Smooth muscle cell (in vitro differentiated cells): ENCODE measurements around the gene PIP5K1B. TPM values are rescaled to one million over a fixed set of nuclear protein-coding genes. Genes with fewer than 3 reads are reported as not detected.

ENCODE experiments used
- DNase-seq: peaks from one replicate; lab custom pipeline; 2025; ENCODE audit not compliant: unreplicated experiment; lab: John Stamatoyannopoulos, UW
- H2AFZ ChIP-seq: fragments of 200-600 bp; sonication (generic); 2 replicates; pipeline ENCODE4 v1.6.0; 2016; ENCODE audit warnings: antibody characterized with exemption, low read depth, mild to moderate bottlenecking
- H3F3A ChIP-seq: fragments of 200-600 bp; sonication (generic); 2 replicates; pipeline ENCODE4 v1.6.0; 2017; ENCODE audit warnings: antibody characterized with exemption, low read depth
- H3K27ac ChIP-seq: fragments of 200-600 bp; sonication (generic); 2 replicates; pipeline ENCODE4 v1.5.1; 2016; ENCODE audit warnings: low read depth, mild to moderate bottlenecking
- H3K27me3 ChIP-seq: fragments of 200-600 bp; sonication (generic); 2 replicates; pipeline ENCODE4 v1.6.1; 2016; ENCODE audit warnings: low read depth, mild to moderate bottlenecking
- H3K36me3 ChIP-seq: fragments of 200-600 bp; sonication (generic); 2 replicates; pipeline ENCODE4 v1.5.1; 2016; ENCODE audit warnings: low read depth
- H3K4me1 ChIP-seq: fragments of 200-600 bp; sonication (generic); 2 replicates; pipeline ENCODE4 v1.5.1; 2016; ENCODE audit warnings: low read depth
- H3K4me2 ChIP-seq: fragments of 200-600 bp; sonication (generic); 2 replicates; pipeline ENCODE4 v1.6.0; 2016; ENCODE audit warnings: mild to moderate bottlenecking
- H3K4me3 ChIP-seq: fragments of 200-600 bp; sonication (generic); 2 replicates; pipeline ENCODE4 v1.5.1; 2016; ENCODE audit warnings: mild to moderate bottlenecking
- H3K79me2 ChIP-seq: fragments of 200-600 bp; sonication (generic); 2 replicates; pipeline ENCODE4 v1.6.0; 2016; ENCODE audit warnings: low read depth, mild to moderate bottlenecking
- H3K9ac ChIP-seq: fragments of 200-600 bp; sonication (generic); 2 replicates; pipeline ENCODE4 v1.6.0; 2016; ENCODE audit warnings: low read depth
- H3K9me3 ChIP-seq: fragments of 200-600 bp; sonication (generic); replicated peaks from 2 replicates; pipeline ENCODE4 v1.5.1; 2016; ENCODE audit warnings: low read depth
- H4K20me1 ChIP-seq: fragments of 200-600 bp; sonication (generic); 2 replicates; pipeline ENCODE4 v1.6.0; 2016; ENCODE audit warnings: low read depth
- WGBS: methylation state at CpG from one replicate; pipeline ENCODE4 v1.1.7; 2016; ENCODE audit warnings: low lambda C conversion rate; 5-methylcytosine and 5-hydroxymethylcytosine counted together
- polyA plus RNA-seq: library from polyadenylated mRNA; unstranded; fragments of >200 nt; fragmentation: Nextera tagmentation; extraction: Ambion mirVana; gene quantifications from 2 replicates; pipeline ENCODE4 v1.2.1, GENCODE V29; 2016
- total RNA-seq: library from RNA; depleted of rRNA; stranded (reverse); fragments of >200 nt; gene quantifications from 2 replicates; pipeline ENCODE4 v1.2.3, GENCODE V29; 2014
- TF ChIP-seq, protein P1 (sequence below): fragments of 200-600 bp; sonication (generic); IDR thresholded peaks from 2 replicates; pipeline ENCODE4 v1.5.1; 2017; ENCODE audit warnings: borderline replicate concordance, mild to moderate bottlenecking, antibody characterized with exemption; ENCODE audit not compliant: insufficient read depth, poor library complexity, severe bottlenecking

The PIP5K1B gene
- total and polyA plus RNA-seq, 2 experiments from 2014 or later = not detected

DNA sequence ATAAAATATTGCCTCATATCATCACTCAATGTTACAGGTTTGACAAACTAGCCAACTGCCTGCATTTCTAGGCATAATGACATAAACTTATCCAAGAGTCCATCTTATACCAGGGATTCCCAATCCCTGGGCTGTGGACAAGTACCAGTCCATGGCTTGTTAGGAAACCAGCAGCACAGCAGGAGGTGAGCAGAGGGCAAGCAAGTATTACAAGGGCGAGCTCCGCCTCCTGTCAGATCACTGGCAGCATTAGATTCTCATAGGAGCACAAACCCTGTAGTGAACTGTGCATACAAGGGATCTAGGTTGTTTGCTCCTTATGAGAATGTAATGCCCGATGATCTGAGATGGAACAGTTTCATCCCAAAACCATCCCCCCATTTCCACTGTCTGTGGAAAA lies 164.0 kb downstream of the PIP5K1B start:
- H4K20me1 ChIP-seq = no peaks in the 10 kb centered on the region
- H3K36me3 ChIP-seq = no peaks in the 10 kb centered on the region
- H3F3A ChIP-seq = no peaks in the 10 kb centered on the region
- H3K27ac ChIP-seq = no peak overlapping the region
- no peaks in the 10 kb centered on the region for H3K79me2 ChIP-seq
- TF ChIP-seq, protein P1, sequence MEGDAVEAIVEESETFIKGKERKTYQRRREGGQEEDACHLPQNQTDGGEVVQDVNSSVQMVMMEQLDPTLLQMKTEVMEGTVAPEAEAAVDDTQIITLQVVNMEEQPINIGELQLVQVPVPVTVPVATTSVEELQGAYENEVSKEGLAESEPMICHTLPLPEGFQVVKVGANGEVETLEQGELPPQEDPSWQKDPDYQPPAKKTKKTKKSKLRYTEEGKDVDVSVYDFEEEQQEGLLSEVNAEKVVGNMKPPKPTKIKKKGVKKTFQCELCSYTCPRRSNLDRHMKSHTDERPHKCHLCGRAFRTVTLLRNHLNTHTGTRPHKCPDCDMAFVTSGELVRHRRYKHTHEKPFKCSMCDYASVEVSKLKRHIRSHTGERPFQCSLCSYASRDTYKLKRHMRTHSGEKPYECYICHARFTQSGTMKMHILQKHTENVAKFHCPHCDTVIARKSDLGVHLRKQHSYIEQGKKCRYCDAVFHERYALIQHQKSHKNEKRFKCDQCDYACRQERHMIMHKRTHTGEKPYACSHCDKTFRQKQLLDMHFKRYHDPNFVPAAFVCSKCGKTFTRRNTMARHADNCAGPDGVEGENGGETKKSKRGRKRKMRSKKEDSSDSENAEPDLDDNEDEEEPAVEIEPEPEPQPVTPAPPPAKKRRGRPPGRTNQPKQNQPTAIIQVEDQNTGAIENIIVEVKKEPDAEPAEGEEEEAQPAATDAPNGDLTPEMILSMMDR = no peak
- no peak overlapping the region for H3K4me2 ChIP-seq
- no peak overlapping the region for H2AFZ ChIP-seq
- no peaks in the 10 kb centered on the region for H3K27me3 ChIP-seq
- DNase-seq = no peak
- H3K4me1 ChIP-seq = peaks cover 10% of the 10 kb centered on the region
- H3K9ac ChIP-seq = no peak overlapping the region
- no peak overlapping the region for H3K4me3 ChIP-seq
- 86% methylated on average over 3 of the region's 3 CpGs for WGBS
- no peaks in the 10 kb centered on the region for H3K9me3 ChIP-seq

DNA sequence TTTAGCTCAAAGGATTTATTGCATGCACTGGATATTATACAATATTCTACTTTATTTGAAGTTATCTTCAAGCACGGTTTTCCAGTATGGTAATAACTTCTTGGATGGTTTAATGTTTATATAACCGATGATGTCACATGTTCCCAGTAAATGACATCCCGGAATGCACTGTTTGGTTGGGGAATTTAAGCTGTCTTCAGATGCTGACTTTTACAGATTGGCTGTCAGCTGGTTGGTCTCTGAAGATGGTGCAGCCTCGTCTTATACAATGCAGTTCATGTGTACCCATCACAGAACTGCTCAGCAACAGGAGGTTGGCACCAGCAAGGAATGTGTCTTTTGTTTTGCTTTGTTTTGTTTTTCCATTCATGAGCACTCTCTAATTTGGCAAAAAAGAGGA lies 165.0 kb downstream of the PIP5K1B start:
- peaks cover 10% of the 10 kb centered on the region for H3K4me1 ChIP-seq
- no peak overlapping the region for H3K27ac ChIP-seq

DNA sequence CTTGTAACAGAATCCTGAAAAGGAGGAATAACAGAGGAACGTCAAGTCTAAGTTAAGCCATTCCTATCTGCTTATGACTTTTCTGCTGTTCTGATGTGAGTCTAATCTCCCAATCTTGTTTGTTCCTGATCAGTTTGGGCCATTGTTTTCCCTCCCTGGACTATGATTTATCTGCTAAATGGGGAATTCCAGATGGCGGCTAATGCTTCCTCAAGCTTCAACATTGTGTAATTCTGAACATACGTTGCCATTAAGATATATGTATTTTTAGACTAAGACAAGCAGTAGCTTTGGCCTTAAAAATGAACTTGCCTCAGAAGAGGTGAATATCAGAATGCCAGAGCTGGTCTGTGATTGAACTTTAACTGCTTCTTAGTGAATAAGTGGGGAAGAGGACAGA lies 166.2 kb downstream of the PIP5K1B start:
- Histone ChIP-seq H3K9me3 (no peaks in the 10 kb centered on the region), H3K27ac (no peak overlapping the region), H3F3A (no peaks in the 10 kb centered on the region), H3K79me2 (no peaks in the 10 kb centered on the region), H2AFZ (no peak overlapping the region), H3K27me3 (no peaks in the 10 kb centered on the region), H3K4me3 (no peak overlapping the region), H3K4me2 (no peak overlapping the region), H3K4me1 (peaks cover 10% of the 10 kb centered on the region), H4K20me1 (no peaks in the 10 kb centered on the region), H3K36me3 (no peaks in the 10 kb centered on the region), H3K9ac (no peak overlapping the region)
- DNase-seq = no peak
- TF ChIP-seq, protein P1 = no peak
- 85% methylated on average over 3 of the region's 3 CpGs for WGBS

More for the DNA sequence above, 165.0 kb downstream of the PIP5K1B start:
- H4K20me1 ChIP-seq = no peaks in the 10 kb centered on the region
- no peak for DNase-seq
- no peaks in the 10 kb centered on the region for H3F3A ChIP-seq
- TF ChIP-seq, protein P1 = no peak
- H3K9me3 ChIP-seq = no peaks in the 10 kb centered on the region
- 79% methylated on average over 4 of the region's 4 CpGs for WGBS
- H2AFZ ChIP-seq = no peak overlapping the region
- H3K9ac ChIP-seq = no peak overlapping the region
- H3K4me3 ChIP-seq = no peak overlapping the region
- H3K27me3 ChIP-seq = no peaks in the 10 kb centered on the region
- no peaks in the 10 kb centered on the region for H3K79me2 ChIP-seq
- no peak overlapping the region for H3K4me2 ChIP-seq
- no peaks in the 10 kb centered on the region for H3K36me3 ChIP-seq

DNA sequence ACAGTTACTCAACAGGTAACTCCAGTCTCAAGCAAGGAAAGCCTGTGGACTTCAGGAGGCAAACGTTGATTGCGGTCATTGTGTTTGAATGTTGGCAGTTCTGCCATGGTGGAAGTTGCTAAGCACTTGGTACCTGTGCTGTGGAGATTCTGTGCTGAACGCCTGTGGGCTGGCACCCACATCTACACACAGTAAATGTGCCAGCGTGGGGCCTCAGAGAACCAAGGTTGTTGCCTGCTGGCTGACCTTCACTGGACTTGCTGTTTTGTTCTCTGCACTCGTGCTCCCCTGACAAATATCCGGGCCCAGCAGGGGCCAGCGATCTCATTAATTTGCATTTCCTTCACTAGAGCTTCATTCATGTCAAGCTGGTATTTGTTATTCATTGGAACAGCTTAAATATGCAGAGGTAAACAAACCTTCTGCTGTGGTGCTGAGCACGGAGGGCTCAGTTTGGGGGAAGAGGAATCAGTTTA lies 167.0 kb downstream of the PIP5K1B start:
- WGBS = 23% methylated on average over 8 of the region's 8 CpGs

More for the DNA sequence above, 167.0 kb downstream of the PIP5K1B start:
- H3K9me3 ChIP-seq = no peaks in the 10 kb centered on the region
- H4K20me1 ChIP-seq = no peaks in the 10 kb centered on the region
- no peaks in the 10 kb centered on the region for H3K27me3 ChIP-seq
- no peak overlapping the region for H3K4me2 ChIP-seq
- no peak overlapping the region for H3K4me3 ChIP-seq
- H2AFZ ChIP-seq = no peak overlapping the region
- H3K4me1 ChIP-seq = peaks cover 10% of the 10 kb centered on the region
- no peaks in the 10 kb centered on the region for H3F3A ChIP-seq
- no peaks in the 10 kb centered on the region for H3K36me3 ChIP-seq
- no peak for DNase-seq
- no peak overlapping the region for H3K27ac ChIP-seq
- no peak overlapping the region for H3K9ac ChIP-seq
- H3K79me2 ChIP-seq = no peaks in the 10 kb centered on the region
- TF ChIP-seq, protein P1 = no peak
